ENCODE measurements around the gene LIMS2.

LIMS2 gene

DNA sequence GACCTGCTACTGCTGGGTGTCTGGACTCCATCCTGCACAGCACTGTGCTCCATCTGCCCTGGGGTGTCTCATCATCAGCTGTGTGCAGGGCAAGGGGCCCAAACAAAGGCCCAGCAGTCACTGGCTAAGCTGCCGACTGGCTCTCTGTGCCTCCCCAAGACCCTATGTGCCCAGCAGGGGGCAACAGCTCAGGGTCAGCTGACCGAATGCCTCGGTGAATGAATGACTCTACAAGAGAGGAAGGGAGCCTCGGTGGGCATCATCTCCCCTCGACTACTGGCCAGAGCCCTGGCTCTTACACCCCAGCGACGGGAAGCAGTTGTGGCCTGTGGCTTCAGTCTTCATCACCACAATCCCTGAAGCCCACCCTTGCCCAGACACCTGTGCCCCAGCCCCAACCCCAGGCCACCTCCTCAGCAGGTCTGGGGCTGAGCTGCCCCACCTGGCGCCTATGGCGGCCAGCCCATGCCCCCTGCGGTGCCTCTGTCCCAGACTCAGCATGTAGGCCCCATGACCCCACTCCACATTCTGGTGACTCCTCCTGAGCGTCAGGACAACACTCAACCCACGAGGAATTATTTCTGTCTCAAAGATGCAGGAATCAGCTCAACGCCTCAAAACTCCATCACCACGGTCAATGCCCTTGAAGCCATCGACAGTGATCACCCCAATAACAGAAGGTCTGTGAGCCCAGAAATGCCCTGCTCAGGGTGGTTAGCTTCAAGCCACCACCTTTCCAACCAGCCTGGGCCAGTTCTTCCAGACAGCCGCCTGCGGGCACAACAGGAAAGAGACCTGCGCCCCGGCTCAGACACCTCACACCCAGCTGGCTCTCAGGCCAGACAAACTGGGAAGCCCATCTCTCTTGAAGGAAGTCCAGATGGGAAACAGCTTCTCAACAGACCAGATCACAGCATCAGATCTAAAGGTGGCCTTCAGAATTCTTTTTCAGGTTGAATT, 31.0 kb downstream of the LIMS2 start:
- no peak for DNase-seq

- no peak for DNase-seq
These were observed 31.8 kb downstream of the LIMS2 start for GRCh38 chr2:127643439-127644065.

- DNase-seq = no peak
These were observed 32.5 kb downstream of the LIMS2 start for GRCh38 chr2:127642706-127643438.

GRCh38 chr2:127641846-127642507, 33.4 kb downstream of the LIMS2 start:
- no peak for DNase-seq

DNA sequence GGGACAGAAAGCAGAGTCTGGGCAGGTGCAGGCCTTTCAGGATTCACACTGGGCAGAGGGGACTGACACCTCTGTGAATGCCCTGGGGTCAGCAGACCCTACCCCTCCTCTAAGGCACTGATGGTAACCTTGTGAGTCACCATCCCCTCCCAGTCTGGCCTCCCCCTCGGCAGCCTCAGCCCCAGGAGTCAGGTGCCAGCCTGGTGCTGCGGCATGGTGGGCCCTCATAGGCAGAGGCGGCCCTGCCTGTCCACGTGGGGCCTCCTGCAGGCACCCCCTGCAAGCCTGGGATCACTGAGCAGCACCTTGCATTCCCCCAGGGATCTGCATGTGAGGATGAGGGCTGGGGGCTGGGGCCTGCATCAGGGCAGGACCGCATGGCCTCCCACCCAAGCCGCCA, 34.2 kb downstream of the LIMS2 start:
- DNase-seq = no peak

GRCh38 chr2:127640082-127641072, 35.0 kb downstream of the LIMS2 start:
- no peak for DNase-seq

- no peak for DNase-seq
These were observed 36.2 kb downstream of the LIMS2 start for GRCh38 chr2:127639111-127639474.

- no peak for DNase-seq
These were observed 36.8 kb downstream of the LIMS2 start for GRCh38 chr2:127638361-127639110.

DNA sequence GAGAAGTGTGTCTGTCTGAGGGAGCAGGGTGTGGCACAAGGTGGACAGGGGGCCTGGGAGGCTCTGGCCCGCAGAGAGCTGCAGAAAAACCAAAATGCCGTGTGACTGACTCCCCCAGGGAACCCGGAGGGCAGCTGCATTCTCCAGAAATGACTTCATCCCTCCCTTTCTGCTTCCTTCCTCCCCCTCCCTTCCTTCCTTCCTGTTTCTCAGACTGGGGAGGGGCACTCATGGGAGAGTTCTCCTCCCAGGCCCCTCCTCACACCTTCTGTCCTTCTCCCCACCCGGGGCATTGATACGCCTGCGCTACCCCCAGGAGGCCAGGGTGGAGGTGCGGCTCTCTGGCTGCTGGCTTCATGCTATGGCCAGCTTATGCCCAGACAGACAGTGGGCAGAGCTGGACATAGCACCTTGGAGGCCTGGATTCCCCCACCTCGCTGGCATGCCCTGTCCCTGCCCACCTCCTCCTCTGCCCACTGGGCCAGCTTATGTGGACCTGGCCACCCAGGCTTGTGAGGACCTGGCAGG, 37.5 kb downstream of the LIMS2 start:
- DNase-seq = no peak

- DNase-seq = no peak
These were observed 38.1 kb downstream of the LIMS2 start for GRCh38 chr2:127637236-127637630.

DNA sequence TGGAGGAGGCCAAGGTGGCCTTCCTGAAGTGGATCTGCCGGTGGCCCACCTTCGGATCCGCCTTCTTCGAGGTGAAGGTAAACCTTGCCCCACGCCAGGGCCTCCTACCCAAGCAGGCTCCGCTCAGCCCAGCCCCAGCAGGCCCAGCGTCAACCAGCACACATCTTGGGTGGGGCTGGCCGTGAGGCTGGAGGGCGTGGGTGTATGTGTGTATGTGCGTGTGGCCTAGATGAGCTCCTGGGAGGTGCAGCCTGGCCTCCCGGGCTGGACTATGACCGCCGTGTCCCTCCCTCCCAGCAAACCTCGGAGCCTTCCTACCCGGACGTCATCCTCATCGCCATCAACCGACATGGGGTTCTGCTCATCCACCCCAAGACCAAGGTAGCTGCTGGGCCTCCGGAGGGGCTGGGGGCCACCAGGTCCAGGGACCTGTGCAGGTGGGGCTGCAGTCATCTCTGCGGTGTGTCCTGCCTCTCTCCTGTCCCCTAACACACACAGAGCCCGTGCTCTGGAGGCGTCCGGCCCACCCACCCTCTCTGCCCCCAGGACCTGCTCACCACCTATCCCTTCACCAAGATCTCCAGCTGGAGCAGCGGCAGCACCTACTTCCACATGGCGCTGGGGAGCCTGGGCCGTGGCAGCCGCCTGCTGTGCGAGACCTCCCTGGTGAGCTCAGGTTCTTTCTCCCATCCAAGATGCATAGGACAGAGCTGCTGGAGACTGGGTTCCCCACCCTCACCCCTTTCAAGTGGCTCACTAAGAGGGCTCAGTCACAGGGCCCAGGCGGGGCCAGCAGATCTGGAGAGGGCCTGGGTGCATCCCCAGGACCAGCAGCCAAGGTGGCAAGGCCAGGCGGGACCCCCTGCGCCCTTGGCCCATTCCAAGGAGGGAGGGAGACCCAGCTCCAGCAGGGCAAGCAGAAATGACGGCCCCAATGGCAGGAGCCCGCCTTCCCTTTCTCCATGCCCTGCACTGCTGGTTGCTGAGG, 38.8 kb downstream of the LIMS2 start:
- DNase-seq = no peak

DNA sequence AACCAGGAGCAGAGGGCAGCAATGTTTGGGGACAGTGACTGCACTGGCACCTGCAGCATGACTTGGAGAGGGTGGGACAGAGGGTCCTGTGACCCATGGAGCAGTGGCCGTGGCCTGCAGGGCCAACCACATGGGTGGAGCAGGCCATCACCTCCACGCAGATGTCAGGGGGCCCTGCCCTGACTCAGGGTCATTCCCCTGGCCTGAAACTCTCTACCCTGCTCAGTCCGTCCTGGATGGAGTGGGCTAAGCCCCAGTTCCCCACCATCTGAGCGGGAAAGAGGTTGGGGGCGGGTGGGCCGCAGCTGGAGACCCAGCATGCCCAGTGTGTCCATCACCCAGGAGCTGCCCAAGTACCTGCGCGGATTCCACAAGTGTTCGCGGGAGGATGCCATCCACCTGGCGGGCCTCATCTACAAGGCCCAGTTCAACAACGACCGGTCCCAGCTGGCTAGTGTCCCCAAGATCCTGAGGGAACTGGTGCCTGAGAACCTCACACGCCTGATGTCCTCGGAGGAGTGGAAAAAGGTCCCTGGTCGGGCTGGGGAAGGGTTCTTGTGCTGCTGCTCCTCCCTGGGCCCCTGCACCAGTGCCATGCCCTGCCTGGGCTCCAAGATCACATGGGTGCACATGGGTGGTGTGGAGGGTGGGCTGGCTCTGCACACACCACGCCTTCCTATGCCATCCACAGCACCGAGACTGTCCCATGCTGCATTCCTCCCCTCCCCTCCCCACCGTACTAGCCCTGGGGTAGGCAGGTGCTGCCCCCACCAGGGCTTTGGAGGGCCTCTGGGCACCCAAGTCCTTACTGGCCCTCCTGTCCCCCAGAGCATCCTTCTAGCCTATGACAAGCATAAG, 39.7 kb downstream of the LIMS2 start:
- DNase-seq = no peak

DNA sequence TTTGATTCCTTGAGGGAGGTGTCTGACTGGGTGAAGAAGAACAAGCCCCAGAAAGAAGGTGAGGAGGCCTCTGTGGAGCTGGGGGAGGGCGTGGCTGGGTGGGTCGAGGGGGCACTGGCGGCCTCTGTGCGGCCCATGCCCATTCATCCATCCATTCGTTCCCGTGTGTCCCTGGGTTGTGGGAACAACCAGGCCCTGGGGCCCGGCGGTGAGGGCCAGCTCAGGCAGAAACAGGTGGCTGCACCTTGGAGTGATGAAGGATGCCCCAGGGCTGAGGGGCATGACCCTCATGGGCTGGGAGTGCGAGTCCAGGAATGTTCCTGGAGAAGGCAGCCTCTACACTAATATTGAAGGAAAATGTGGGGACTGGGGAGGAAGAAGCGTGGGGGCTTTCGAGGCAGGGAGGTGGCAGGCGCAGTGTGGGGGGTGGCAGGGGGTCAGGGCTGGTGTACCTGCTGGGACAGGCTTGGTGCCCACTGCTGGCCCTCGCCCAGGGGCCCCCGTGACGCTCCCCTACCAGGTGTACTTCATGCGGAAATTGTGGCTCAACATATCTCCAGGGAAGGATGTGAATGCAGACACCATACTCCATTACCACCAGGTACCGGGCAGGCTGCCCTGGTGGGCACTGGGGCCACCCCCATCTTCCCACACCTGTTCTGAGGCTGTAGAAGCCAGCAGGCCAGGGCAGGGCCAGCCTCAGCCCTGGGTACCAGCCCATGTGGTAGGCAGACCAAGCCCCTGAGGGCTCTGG, 40.5 kb downstream of the LIMS2 start:
- DNase-seq = no peak

DNA sequence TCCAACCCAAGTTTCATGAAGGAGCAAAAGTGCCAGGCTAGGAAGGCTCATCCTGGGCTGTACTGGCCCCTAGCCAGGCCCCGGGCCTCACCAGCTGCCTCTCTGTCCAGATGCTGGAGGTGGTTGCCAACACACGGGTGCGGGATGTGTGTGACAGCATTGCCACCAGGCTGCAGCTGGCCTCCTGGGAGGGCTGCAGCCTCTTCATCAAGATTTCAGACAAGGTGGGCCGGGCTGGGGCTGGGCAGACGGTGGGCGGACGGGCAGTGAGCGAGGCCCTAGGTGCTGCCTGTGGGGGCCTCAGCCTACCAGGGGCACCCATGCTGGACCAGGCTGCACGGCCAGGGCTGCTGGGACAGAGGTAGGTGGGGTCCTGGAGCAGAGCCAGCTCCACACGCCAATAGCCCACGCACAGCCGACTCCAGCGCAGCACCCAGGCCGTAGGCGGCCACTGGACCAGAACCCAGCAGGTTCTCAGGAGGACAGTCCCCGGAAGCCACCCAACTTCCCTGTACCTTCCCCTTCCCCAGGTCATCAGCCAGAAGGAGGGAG, 41.2 kb downstream of the LIMS2 start:
- no peak for DNase-seq

- DNase-seq = no peak
These were observed 41.7 kb downstream of the LIMS2 start for GRCh38 chr2:127633556-127634065.

- DNase-seq = no peak
These were observed 42.5 kb downstream of the LIMS2 start for GRCh38 chr2:127632592-127633489.
